Adipose tissue (tissue), 3 donors: Measurements from ENCODE around the gene PNMA8C. TPM values are rescaled to one million over a fixed set of nuclear protein-coding genes. Genes with fewer than 3 reads are reported as not detected.
"Not testable (repeated sequence)": the region's sequence is repeated elsewhere in the genome, so short reads cannot be mapped to it uniquely, and the experiment has no call there.

Source experiments
- H3K27ac ChIP-seq: one replicate; pipeline ENCODE4 v1.5.1; 2013; ENCODE audit warnings: low read depth, low read length
- WGBS, 3 donors: extraction: QIAGEN DNeasy Blood & Tissue Kit; methylation state at CpG; one replicate each; pipeline ENCODE4 v1.1.7; 2013; 5-methylcytosine and 5-hydroxymethylcytosine counted together
- polyA plus RNA-seq, 3 donors: library from polyadenylated mRNA; stranded (reverse); fragments of 200-250 nt; gene quantifications; one replicate each; pipeline ENCODE4 v1.2.3, GENCODE V29; 2013
- donor health status: healthy with polysubstance abuse.
- donor health status: Bipolar disorder and iron deficiency.
- donor health status: healthy.

PNMA8C gene
- polyA plus RNA-seq, 3 donors, result 0.03 TPM; not detected in 2

DNA sequence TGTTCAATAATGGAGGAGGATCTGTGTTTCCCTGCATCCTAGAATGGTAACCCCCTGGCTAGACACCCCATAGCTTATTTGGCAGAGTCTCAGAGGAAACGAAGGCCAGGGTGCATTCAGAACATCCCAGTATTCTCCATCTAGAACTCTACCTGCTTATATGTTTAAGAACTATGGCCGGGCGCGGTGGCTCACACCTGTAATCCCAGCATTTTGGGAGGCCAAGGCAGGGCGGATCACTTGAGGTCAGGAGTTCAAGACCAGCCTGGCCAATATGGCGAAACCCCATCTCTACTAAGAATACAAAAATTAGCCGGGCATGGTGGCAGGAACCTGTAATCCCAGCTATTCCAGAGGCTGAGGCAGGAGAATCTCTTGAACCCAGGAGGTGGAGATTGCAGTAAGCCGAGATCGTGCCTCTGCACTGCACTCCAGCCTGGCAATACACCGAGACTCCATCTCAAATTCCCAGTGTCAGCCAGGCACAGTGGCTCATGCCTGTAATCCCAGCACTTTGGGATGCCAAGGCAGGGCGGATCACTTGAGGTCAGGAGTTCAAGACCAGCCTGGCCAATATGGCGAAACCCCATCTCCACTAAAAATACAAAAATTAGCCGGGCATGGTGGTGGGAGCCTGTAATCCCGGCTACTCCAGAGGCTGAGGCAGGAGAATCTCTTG, 30.8 kb downstream of the PNMA8C start:
- H3K27ac ChIP-seq, result not testable (repeated sequence)
- 88 to 92% (median 91%) methylated on average over 14 of the region's 14 CpGs for WGBS, 3 donors

GRCh38 chr19:46394402-46394797, 34.3 kb downstream of the PNMA8C start:
- H3K27ac ChIP-seq, result no peak overlapping the region
- 90 to 92% (median 90%) methylated on average over 5 of the region's 5 CpGs for WGBS, 3 donors

DNA sequence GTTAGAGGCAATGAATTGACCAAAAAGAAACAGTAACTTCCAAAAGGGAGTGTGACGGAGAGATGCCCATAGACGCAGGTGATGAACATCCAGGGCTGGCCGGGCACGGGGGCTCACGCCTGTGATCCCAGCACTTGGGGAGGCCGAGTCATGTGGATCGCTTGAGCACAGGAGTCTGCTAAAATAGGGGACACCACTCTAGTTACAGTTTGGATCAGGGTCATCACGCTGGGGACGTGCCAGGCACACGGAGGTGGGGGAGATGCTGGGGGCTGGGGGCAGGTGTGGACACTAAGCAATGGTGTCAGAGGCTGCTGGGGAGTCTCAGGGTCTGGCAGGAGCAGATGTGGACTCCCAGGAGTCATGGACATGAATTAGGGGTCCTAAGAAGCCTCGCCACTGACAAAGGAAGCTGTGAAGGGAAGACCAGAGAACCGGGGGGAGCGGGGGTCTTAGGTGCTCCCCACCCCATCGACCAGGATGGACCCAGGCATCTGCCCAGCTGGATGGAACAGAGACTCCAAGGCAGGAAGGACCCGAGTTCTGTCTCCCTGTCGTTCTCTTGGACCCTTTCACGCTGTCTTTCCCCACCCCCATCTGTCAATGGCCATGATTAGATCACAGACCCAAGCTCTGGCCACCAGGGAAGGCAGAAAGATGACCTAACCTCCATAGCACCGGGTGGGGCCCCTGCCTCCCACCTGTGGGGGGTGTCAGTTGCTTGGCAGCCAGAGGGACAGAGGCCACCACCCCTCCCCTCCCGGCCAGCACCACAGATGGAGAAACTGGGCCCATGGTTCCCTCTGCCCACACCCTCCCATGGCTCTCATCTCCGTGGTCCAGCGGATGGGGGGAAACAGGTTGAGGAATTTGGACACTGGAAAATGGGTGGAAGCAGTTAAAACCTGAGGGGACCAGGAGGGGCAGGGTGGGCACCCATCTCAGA, 35.0 kb downstream of the PNMA8C start:
- 72 to 75% (median 75%) methylated on average over 21 of the region's 21 CpGs for WGBS, 3 donors
- H3K27ac ChIP-seq, result no peak overlapping the region

DNA sequence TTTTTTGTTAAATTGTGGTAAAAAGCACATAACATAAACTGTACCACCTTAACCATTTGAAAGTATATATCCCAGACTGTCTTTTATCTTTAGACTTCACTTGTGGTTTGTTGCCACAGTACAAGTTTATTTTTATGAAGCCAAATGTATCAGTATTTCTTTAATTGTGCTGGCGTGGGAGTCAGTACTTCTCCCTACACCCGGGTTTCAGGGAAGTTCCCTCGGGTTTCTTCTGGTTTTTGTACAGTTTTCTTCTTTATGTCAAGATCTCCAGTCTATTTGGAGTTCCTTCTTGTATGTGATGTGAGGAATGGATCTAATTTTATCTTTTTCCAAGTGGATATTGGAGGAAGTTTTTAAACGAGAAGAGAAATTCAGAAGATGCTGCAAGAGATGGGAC, 35.9 kb downstream of the PNMA8C start:
- WGBS, 3 donors, result 44 to 48% (median 44%) methylated on average over 4 of the region's 4 CpGs
- H3K27ac ChIP-seq, result no peak overlapping the region

DNA sequence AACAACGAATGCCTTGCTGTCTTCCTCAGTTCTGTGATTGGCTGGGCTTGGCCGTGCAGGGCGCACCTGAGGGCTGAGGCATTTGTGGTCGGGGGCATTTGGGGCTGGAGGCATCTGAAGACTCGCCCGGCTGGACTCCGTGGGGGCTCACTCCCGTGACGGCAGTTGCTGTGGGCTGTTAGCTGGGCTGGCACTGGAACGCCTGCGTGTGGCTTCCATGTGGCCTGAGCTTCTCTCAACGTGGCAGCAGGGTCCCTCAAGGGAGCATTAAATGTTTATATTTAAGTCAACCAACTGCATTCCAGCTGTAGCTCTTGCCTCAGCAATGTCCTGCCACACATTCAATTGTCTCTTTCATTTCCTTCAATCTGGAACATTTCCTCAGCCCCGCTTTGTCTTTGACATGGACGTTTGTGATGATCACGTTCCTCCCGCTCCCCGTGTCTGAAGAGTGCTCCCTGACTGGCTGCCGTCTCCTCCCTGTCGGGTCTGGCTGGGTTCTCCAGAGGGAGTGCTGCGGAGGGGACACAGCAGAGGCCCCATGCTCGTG, 36.4 kb downstream of the PNMA8C start:
- H3K27ac ChIP-seq, result no peak overlapping the region

DNA sequence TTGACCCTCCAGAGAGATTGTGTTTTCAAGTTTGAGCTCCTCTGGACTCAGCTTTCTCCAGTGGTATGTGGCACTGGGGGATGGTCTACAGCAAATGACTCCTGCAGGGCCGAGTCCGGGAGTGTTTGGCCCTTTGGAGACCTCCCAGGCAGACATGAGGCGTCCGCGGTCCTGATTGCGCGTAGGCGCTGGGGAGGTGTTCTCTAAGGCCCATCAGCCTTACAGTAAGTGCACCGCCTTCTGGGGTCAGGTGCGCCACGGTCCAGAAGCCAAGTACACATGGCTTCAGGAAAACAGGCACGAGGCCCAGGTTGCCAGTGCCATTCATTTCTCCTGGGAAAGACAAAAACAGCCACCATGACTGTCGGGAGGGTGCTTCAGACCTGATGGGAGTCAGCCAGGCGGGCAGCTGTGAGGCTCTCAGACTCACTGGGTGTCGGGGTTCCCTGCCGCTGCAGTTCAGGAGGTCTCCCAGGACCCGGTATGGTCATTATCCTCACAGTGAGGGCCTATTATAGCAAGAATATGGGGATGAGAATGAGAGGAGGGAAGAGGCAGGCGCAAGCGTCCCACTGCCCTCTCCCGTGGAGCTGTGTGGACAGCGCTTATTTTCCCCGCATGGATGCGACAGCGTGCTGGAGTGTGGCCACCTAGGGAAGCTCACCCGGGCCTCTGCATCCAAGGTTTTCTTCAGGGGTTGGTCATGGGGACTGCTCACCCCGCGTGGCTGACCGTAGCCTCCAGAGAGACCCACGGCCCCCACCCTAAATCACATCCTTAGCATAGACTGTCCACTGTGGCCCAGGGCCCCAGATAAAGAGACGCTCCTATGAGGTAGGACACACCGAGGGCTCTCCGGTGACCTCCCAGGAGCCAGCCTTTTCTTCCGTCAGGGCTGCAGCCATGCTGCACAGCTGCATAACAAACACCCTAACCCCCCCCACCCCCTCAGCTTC, 37.2 kb downstream of the PNMA8C start:
- no peak overlapping the region for H3K27ac ChIP-seq
- 87 to 91% (median 90%) methylated on average over 32 to 33 of the region's 33 CpGs for whole genome bisulfite sequencing, 3 donors

More for the DNA sequence above, 36.4 kb downstream of the PNMA8C start:
- 57 to 74% (median 61%) methylated on average over 21 of the region's 21 CpGs for WGBS, 3 donors

- 81 to 87% (median 82%) methylated on average over 18 of the region's 18 CpGs for WGBS, 3 donors
- H3K27ac ChIP-seq, result no peak overlapping the region
Measured at GRCh38 chr19:46390866-46391265, 37.9 kb downstream of the PNMA8C start.

GRCh38 chr19:46390121-46390858, 38.4 kb downstream of the PNMA8C start:
- WGBS, 3 donors, result 90 to 91% (median 91%) methylated on average over 15 to 16 of the region's 16 CpGs
- H3K27ac ChIP-seq, result no peak overlapping the region

- H3K27ac ChIP-seq, result no peak overlapping the region
- WGBS, 3 donors, result 91 to 94% (median 93%) methylated on average over 25 of the region's 25 CpGs
Measured at GRCh38 chr19:46388311-46389095, 40.2 kb downstream of the PNMA8C start.

DNA sequence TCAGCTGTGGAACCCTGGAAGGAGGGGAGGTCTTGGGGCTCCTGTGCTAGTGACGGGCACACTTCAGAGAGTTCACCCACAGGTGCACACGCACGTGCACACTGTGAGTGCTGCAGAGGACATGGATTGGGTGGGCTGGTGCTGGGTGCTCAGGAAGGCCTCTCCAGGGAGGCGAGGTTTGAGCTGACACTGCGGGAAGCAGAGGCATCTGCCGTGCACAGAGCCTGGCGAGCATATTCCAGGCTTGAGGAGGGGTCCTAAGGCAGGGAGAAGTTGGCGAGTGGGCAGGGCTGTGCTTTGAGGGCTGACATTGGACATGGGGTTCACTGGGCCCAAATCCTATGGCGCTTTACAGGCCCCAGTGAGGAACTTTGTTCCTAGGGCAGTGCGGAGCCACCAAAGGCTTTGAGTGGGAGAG, 41.0 kb downstream of the PNMA8C start:
- H3K27ac ChIP-seq, result no peak overlapping the region
- 95 to 97% (median 95%) methylated on average over 10 of the region's 10 CpGs for WGBS, 3 donors

DNA sequence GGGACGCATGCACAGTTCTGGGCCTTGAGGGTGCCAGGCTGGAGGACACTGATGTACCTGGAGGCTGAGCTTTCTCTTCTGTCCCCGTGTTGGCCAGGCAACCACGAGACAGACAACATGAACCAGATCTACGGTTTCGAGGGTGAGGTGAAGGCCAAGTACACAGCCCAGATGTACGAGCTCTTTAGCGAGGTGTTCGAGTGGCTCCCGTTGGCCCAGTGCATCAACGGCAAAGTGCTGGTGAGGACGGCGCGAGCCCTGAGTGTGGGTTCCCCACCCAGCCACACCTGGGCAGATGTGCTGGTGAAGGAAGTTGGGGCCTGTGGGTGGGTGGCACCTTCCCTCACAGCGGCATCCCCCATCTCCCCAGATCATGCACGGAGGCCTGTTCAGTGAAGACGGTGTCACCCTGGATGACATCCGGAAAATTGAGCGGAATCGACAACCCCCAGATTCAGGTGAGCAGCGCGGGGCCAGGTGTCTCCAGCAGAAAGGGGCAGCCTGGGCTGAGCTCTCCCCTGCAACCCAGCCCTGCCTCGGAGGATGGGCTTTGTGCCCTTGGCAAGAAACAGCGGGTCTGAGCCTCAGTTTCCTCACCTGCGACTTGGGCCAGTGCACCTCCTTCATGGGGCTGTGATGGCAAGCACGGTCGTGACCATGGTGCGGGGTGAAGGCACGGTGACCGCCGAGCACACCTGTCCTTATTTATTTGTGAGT, 41.6 kb downstream of the PNMA8C start:
- 94 to 95% (median 95%) methylated on average over 29 to 30 of the region's 30 CpGs for WGBS, 3 donors

DNA sequence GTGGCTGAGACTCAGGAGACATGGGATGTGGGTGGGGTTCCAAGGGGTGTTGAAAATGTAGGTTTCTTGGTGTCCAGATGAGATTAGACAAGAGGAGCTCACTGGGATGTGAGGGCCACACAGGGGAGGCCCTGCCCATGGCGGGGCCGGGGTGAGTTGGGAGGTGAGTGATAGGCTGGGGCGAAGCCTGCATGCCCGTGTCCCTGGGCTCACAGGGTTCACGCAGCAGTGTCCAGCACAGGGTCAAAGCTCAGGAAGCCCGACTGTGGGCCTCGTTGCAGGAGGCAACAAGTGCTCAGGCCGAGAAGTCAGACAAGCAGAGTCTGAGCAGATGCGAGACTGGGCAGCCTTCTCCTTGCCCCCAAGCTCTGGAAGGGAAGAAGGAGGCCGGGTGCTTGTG, 42.6 kb downstream of the PNMA8C start:
- no peak overlapping the region for H3K27ac ChIP-seq
- 94 to 97% (median 95%) methylated on average over 9 to 10 of the region's 10 CpGs for WGBS, 3 donors

More for the DNA sequence above, 41.6 kb downstream of the PNMA8C start:
- H3K27ac ChIP-seq, result no peak overlapping the region

DNA sequence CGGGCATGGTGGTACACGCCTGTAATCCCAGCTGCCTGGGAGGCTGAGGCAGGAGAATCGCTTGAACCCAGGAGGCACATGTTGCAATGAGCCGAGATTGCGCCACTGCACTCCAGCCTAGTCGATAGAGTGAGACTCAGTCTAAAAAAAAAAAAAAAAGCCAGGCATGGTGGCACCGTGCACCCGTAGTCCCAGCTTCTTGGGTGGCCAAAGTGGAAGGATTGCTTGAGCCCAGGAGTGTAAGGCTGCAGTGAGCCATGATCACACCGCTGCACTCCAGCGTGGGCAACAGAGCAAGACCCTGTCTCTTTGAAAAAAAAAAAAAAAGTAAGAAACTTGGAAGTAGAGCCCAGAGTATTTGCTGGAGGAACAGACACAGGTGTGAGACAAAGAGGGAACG, 43.1 kb downstream of the PNMA8C start:
- 82 to 85% (median 83%) methylated on average over 11 of the region's 11 CpGs for WGBS, 3 donors
- H3K27ac ChIP-seq, result no peak overlapping the region

DNA sequence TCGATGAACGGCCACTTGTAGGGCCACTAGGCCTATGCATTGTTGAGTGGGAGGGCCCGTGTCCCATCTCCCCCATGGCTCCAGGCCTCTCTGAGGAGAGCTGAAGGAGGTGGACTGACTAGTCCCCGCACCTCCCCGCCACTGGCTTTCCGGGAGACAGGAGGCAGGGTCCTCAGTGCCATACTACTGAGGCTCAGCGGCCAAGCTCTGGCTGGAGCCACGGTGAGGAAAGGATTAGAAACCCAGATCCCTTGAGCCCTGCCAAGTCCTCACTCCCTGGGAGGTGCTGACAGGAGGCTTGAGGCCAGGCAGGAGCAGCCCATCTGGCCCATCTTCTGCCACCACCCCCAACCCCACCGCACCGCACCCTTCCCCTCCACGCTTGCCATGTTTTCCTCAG, 44.3 kb downstream of the PNMA8C start:
- WGBS, 3 donors, result 90 to 95% (median 90%) methylated on average over 11 of the region's 11 CpGs
- no peak overlapping the region for H3K27ac ChIP-seq

DNA sequence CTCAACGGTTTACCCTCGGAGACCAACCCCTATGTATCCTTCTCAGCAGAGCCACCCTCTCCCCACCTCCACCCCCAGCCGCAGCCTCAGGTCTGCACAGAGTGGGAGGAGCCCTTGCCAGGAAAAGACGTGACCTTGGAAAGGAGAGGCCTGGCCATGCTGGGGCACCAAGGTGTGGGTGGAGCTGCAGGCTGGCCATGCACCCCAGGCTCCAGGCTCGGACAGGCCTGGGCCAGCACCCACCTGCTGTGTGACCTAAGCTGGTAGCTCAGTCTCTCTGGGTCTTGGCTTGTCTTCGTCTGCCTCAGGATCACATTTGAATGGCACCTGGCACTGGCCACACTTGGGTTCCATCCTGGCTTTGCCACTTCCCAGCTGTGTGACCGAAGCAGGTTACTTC, 44.9 kb downstream of the PNMA8C start:
- WGBS, 3 donors, result 60 to 91% (median 88%) methylated on average over 7 of the region's 7 CpGs
- no peak overlapping the region for H3K27ac ChIP-seq

GRCh38 chr19:46383171-46383815, 45.4 kb downstream of the PNMA8C start:
- H3K27ac ChIP-seq, result no peak overlapping the region
- 83 to 90% (median 85%) methylated on average over 22 to 23 of the region's 23 CpGs for WGBS, 3 donors
